HFFc6 (cell line): Measurements from ENCODE around the gene NUBPL. TPM values are rescaled to one million over a fixed set of nuclear protein-coding genes. Genes with fewer than 3 reads are reported as not detected.
"Not testable (repeated sequence)": the region's sequence is repeated elsewhere in the genome, so short reads cannot be mapped to it uniquely, and the experiment has no call there.

ENCODE experiments used
- DNase-seq: peaks from one replicate; pipeline ENCODE4 v3.0.0-alpha.2; 2018
- H3K27ac Mint-ChIP-seq: 2 replicates; pipeline ENCODE4 v1.8.0; 2020; ENCODE audit warnings: mild to moderate bottlenecking, mixed read lengths
- H3K27me3 Mint-ChIP-seq: 2 replicates; pipeline ENCODE4 v1.8.0; 2021; ENCODE audit warnings: mild to moderate bottlenecking, moderate library complexity, mixed read lengths; ENCODE audit not compliant: insufficient read depth
- H3K36me3 Mint-ChIP-seq: 2 replicates; pipeline ENCODE4 v1.8.0; 2021; ENCODE audit warnings: low read depth, mixed read lengths
- H3K4me1 Mint-ChIP-seq: 2 replicates; pipeline ENCODE4 v1.8.0; 2020; ENCODE audit warnings: low read depth, mixed read lengths
- H3K4me3 Mint-ChIP-seq: 2 replicates; pipeline ENCODE4 v1.8.0; 2020; ENCODE audit warnings: mild to moderate bottlenecking, moderate library complexity, mixed read lengths
- H3K9me3 Mint-ChIP-seq: 2 replicates; pipeline ENCODE4 v1.8.0; 2020; ENCODE audit warnings: mild to moderate bottlenecking, mixed read lengths
- total RNA-seq, 6 experiments: library from RNA; stranded (reverse); fragmentation: NEBNext Ultra II Directional; extraction: Animal tissue kit (Norgen Biotek cat#: 25700); gene quantifications; 2 replicates in 1 of 6; 3 replicates in 5 of 6; pipeline ENCODE4 v1.2.3, GENCODE V29; 2021
- TF ChIP-seq, protein P1 (sequence below): fragments of 200-600 bp; sonication (generic); IDR thresholded peaks from 2 replicates; pipeline ENCODE4 v1.5.0; 2021; ENCODE audit warnings: antibody characterized with exemption, mild to moderate bottlenecking

NUBPL gene
- total RNA-seq, 6 experiments from 2014 or later: 8.2 to 10.7 (median 9.7) TPM

DNA sequence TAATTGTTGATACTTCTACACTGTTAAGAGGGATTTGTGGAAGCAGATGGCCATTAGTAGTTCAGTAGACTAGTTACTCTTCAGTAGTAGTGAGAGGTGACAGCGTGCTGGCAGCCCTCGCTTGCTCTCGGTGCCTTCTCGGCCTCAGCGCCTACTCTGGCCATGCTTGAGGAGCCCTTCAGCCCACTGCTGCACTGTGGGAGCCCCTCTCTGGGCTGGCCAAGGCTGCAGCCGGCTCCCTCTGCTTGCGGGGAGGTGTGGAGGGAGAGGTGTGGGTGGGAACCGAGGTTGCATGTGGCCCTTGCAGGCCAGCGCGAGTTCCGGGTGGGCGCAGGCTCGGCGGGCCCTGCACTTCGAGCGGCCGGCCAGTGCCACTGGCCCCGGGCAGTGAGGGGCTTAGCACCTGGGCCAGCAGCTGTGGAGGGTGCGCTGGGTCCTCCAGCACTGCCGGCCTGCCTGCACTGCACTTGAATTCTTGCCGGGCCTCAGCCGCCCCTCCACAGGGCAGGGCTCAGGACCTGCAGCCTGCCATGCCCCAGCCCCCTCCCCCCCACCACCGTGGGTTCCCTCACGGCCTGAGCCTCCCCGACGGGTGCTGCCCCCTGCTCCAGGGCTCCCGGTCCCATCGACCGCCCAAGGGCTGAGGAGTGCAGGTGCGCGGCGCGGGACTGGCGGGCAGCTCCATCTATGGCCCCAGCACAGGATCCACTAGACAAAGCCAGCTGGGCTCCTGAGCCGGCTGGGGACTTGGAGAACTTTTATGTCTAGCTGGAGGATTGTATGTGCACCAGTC lies 139.3 kb downstream of the NUBPL start:
- Mint-ChIP-seq H3K36me3 (peaks cover 31% of the 10 kb centered on the region), H3K27me3 (no peaks in the 10 kb centered on the region), H3K27ac (no peak overlapping the region), H3K9me3 (peaks cover 12% of the 10 kb centered on the region), H3K4me3 (no peak overlapping the region), H3K4me1 (no peaks in the 10 kb centered on the region)
- DNase-seq: no peak
- TF ChIP-seq, protein P1, sequence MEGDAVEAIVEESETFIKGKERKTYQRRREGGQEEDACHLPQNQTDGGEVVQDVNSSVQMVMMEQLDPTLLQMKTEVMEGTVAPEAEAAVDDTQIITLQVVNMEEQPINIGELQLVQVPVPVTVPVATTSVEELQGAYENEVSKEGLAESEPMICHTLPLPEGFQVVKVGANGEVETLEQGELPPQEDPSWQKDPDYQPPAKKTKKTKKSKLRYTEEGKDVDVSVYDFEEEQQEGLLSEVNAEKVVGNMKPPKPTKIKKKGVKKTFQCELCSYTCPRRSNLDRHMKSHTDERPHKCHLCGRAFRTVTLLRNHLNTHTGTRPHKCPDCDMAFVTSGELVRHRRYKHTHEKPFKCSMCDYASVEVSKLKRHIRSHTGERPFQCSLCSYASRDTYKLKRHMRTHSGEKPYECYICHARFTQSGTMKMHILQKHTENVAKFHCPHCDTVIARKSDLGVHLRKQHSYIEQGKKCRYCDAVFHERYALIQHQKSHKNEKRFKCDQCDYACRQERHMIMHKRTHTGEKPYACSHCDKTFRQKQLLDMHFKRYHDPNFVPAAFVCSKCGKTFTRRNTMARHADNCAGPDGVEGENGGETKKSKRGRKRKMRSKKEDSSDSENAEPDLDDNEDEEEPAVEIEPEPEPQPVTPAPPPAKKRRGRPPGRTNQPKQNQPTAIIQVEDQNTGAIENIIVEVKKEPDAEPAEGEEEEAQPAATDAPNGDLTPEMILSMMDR: no peak

DNA sequence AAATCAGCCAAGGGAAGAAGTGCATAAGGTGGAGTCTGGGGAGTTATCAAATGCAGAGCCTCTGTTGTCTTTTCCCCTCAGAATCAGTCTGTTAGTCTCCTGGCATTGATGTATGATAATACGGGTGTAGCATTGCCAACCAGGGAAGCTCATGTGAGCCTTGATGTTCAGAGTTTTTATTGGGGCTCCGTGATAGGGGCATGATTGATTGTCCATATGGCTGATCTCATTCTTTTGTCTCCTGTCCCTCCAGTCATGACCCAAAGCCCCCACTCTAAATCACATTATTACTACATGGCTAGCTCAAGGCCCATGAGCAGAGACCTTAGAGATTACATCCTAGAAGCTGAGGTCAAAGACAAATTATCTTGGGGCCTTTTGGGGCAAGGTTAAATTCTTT lies 140.9 kb downstream of the NUBPL start:
- no peak overlapping the region for H3K4me3 Mint-ChIP-seq
- peaks cover 17% of the 10 kb centered on the region for H3K9me3 Mint-ChIP-seq
- no peak for DNase-seq
- H3K27ac Mint-ChIP-seq: no peak overlapping the region
- no peaks in the 10 kb centered on the region for H3K4me1 Mint-ChIP-seq
- H3K36me3 Mint-ChIP-seq: peaks cover 38% of the 10 kb centered on the region
- H3K27me3 Mint-ChIP-seq: no peaks in the 10 kb centered on the region
- TF ChIP-seq, protein P1: no peak

DNA sequence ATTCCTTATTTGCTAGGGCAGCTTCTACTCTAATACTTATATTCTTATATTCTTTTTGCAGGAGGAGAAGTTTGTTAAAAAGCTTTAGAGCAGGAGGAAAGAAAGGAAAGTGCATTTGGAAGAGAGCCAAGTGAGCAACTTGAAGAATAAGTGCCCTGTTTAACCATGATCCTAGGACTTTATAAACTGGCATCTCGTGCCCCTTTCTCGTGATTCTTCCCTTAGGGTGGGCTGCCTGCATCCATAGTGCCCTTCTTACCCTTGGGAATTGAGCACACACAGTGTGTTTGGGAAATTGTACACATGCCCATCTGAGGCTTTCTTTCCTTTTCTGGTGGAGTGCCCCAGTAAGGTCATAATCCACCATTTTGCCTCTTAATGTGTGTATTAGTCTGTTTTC lies 141.9 kb downstream of the NUBPL start:
- H3K36me3 Mint-ChIP-seq: peaks cover 38% of the 10 kb centered on the region

DNA sequence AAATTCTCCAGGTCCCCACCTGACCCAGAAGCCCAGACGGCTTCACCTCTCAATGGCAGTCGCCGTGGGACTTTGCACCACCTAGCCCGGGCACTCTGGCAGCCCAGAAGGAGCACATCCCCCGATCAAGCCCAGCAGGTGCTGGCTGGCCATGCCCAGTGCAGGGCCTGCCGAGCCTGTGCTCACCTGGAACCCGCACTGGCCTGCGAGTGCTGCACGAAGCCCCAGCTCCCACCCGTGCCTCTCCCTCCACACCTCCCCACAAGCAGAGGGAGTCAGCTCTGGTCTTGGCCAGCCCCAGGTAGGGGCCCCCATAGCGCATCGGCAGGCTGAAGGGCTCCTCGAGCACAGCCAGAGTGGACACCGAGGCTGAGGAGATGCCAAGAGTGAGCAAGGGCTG lies 144.5 kb downstream of the NUBPL start:
- H3K4me1 Mint-ChIP-seq: no peaks in the 10 kb centered on the region
- H3K9me3 Mint-ChIP-seq: peaks cover 17% of the 10 kb centered on the region
- H3K27me3 Mint-ChIP-seq: no peaks in the 10 kb centered on the region

More for the DNA sequence above, 141.9 kb downstream of the NUBPL start:
- TF ChIP-seq, protein P1: no peak
- Mint-ChIP-seq H3K4me1 (no peaks in the 10 kb centered on the region), H3K27ac (no peak overlapping the region), H3K27me3 (no peaks in the 10 kb centered on the region), H3K9me3 (peaks cover 17% of the 10 kb centered on the region), H3K4me3 (no peak overlapping the region)
- DNase-seq: no peak

DNA sequence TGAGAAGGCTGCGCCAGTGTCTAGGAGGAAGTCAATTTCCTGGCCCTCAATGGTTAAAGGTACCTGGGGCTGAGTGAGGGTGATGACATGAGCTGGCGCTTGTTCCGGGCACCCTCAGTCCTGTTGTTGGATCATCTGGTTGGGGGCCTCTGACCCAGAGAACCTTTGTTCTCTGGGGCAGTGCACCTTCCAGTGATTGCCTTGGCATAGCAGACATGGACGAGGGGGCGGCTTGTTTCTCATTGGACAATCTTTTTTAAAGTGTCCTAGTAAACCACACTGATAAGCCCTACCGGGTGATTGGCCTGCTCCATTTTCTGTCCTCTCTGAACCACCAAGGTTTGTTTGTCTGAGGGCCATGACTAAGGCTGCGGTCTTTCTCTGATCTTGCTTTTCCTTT lies 147.5 kb downstream of the NUBPL start:
- H3K27me3 Mint-ChIP-seq, DNase-seq, H3K27ac Mint-ChIP-seq, H3K4me1 Mint-ChIP-seq, H3K4me3 Mint-ChIP-seq: not testable (repeated sequence)
- H3K9me3 Mint-ChIP-seq: peaks cover 12% of the 10 kb centered on the region
- peaks cover 37% of the 10 kb centered on the region for H3K36me3 Mint-ChIP-seq

More for the DNA sequence above, 144.5 kb downstream of the NUBPL start:
- Mint-ChIP-seq H3K36me3 (peaks cover 38% of the 10 kb centered on the region), H3K4me3 (no peak overlapping the region), H3K27ac (no peak overlapping the region)
- DNase-seq: no peak
- TF ChIP-seq, protein P1: no peak

DNA sequence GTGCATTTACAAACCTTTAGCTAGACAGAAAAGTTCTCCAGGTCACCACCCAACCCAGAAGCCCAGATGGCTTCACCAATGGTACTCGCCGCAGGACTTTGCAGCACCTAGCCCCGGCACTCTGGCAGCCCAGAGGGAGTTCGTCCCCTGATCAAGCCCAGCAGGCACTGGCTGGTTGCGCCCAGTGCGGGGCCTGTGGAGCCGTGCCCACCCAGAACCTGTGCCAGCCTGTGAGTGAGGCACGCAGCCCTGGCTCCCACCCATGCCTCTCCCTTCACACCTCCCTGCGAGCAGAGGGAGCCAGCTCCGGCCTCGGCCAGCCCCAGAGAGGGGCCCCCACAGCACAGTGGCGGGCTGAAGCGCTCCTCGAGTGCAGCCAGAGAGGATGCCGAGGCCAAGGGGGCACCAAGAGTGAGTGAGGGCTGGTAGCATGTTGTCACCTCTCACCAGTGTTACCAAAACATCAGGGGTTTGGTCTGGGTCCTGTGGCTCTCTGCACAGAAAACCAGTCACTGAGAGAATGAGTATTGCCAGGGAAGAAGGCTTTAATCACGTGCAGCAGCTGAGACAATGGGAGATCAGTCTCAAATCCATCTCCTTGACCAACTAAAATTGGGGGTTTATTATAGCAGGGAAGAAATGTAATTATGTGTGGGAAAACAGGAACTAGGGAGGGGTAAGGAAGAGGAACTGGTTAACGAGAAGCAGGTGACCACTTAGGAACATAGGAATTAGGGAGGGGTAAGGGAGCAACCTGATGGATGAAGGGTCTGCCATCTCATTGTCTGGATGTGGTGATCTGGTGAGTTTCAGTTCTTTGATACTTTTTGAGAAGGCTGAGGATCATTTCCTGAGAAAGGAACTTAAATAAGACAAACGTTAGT lies 151.3 kb downstream of the NUBPL start:
- no peaks in the 10 kb centered on the region for H3K4me1 Mint-ChIP-seq
- peaks cover 8% of the 10 kb centered on the region for H3K9me3 Mint-ChIP-seq
- DNase-seq: no peak
- no peak overlapping the region for H3K27ac Mint-ChIP-seq
- H3K4me3 Mint-ChIP-seq: no peak overlapping the region
- H3K27me3 Mint-ChIP-seq: no peaks in the 10 kb centered on the region
- peaks cover 14% of the 10 kb centered on the region for H3K36me3 Mint-ChIP-seq
- TF ChIP-seq, protein P1: no peak
